Measurements from ENCODE around the gene RASGEF1C. TPM values are rescaled to one million over a fixed set of nuclear protein-coding genes. Genes with fewer than 3 reads are reported as not detected.
A peak's percentile ranks its signal among the peaks of the same experiment; 100 is the strongest.

RASGEF1C gene
- total and polyA plus RNA-seq, 10 of the 15 experiments (the other 5 are each of a cell fraction or from before 2014, with no cell fraction given) = not detected

DNA sequence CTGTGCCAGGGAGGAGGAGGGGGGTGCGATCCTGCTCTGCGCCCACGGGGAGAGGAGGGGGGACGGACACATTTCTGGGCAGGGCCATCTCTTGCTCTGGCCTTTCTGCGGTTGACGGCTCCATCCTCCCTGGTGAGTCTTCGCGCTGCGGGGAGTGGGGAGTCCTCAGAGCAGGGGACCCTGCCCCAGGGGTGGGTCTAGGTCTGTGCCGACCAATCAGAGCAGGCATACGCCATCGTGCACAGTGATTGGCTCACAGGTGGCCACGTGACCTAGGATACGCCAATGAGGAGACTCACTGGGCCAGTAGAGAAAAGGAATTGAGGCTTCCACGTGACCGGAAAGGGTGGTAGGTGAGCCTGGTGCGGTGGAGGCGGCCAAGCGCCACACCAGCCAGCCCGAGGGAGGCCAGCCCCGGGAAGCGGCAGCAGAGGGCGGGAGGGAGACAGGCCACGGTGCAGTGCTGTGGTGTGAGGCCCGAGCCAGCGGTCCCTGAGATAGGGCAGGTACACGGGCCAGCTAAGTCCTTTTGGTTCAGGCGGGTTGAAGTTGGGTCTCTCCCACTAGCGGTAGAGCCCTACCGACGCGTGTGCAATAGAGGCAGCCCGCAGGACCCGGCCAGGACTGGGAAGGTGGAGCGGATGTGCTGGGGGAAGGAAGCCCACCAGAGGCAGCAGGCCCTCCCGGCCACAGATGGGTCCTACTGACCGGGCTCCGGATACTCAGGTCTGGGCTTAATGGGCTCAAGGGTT, 72.2 kb downstream of the RASGEF1C start:
- CTCF ChIA-PET = no interaction called here

DNA sequence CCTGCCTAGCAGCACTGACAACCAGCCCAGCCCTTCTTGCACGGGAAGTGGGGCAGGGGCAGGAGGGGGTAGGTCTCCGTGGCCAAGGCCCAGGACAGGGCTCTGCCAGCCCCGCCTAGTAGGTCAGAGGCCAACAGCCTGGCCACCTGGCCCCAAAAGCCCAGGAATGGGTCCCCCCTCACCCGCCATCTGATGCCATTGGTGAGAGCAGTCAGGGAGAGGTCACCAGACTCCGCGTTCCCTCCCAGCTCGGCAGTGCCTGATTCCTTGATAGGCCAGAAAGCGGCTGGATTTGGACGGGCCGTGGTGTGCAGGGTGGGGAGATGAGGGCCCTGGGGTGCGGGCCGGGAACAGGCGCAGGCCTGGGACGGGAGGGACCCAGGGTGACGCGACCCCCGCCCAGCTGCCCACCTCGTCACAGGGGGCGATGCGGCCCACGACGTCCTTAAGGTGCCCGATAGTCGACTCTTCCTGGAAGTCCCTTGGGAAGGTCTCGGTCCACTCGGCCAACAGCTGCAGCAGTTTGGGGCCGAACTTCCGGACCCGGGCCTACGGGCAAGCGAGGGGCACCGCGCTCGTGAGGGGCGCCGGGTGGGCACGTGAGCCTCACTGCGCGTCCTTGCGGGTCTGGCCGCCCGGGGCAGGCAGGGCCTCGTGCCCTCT, 72.9 kb downstream of the RASGEF1C start:
- POLR2A ChIA-PET = no interaction called here
- no peak overlapping the region for H2AFZ ChIP-seq (ENCODE audit: control insufficient read depth, low read depth, low read length)
- SMC1A ChIA-PET (ENCODE audit: uncharacterized antibody, unreplicated experiment) = no interaction called here
- TF ChIP-seq SREBF2 (IDR thresholded peaks at IDR 0.05; ENCODE audit: low read length) (no peak), POLR2AphosphoS2 (IDR thresholded peaks at IDR 0.05; ENCODE audit: low read depth, low read length) (no peak), YY1 (IDR thresholded peaks at IDR 0.05; ENCODE audit: low read depth, low read length) (no peak), FOXK2 (IDR thresholded peaks at IDR 0.05) (no peak), MXI1 (IDR thresholded peaks at IDR 0.05; ENCODE audit: low read depth, low read length) (no peak)
- TF ChIP-seq, protein P1, sequence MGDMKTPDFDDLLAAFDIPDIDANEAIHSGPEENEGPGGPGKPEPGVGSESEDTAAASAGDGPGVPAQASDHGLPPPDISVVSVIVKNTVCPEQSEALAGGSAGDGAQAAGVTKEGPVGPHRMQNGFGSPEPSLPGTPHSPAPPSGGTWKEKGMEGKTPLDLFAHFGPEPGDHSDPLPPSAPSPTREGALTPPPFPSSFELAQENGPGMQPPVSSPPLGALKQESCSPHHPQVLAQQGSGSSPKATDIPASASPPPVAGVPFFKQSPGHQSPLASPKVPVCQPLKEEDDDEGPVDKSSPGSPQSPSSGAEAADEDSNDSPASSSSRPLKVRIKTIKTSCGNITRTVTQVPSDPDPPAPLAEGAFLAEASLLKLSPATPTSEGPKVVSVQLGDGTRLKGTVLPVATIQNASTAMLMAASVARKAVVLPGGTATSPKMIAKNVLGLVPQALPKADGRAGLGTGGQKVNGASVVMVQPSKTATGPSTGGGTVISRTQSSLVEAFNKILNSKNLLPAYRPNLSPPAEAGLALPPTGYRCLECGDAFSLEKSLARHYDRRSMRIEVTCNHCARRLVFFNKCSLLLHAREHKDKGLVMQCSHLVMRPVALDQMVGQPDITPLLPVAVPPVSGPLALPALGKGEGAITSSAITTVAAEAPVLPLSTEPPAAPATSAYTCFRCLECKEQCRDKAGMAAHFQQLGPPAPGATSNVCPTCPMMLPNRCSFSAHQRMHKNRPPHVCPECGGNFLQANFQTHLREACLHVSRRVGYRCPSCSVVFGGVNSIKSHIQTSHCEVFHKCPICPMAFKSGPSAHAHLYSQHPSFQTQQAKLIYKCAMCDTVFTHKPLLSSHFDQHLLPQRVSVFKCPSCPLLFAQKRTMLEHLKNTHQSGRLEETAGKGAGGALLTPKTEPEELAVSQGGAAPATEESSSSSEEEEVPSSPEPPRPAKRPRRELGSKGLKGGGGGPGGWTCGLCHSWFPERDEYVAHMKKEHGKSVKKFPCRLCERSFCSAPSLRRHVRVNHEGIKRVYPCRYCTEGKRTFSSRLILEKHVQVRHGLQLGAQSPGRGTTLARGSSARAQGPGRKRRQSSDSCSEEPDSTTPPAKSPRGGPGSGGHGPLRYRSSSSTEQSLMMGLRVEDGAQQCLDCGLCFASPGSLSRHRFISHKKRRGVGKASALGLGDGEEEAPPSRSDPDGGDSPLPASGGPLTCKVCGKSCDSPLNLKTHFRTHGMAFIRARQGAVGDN (IDR thresholded peaks at IDR 0.05) = no peak
- RAD21 ChIA-PET (ENCODE audit: unreplicated experiment) = no interaction called here
- intact Hi-C loops (cut with micrococcal nuclease; ENCODE audit: unreplicated experiment) (no loop called here), in situ Hi-C loops (cut with MboI) (no loop called here)
- H3K4me3 ChIP-seq = no peak overlapping the region
- H3K9me3 ChIP-seq (replicated peaks; ENCODE audit: control insufficient read depth, insufficient read depth, low read length) = no peaks in the 10 kb centered on the region; the same call in 2 of the 3 replicates
- DNase-seq (ENCODE audit: low read depth, low spot score) = no peak
- no peak overlapping the region for H3K9ac ChIP-seq (ENCODE audit: control insufficient read depth, insufficient read depth, low read length)
- ATAC-seq = no peak
- H3K27me3 ChIP-seq (replicated peaks in 1 of 2; ENCODE audit: control insufficient read depth in 2 of 2, insufficient read depth in 2 of 2, low read length in 1 of 2) = no peaks in the 10 kb centered on the region
- no peak overlapping the region for H3K27ac ChIP-seq (ENCODE audit: control insufficient read depth, insufficient read depth)
- BruUV-seq (replicated peaks) = no TSS peak
- H3K79me2 ChIP-seq (ENCODE audit: control insufficient read depth, insufficient read depth, low read length) = no peaks in the 10 kb centered on the region
- H3K4me1 ChIP-seq (ENCODE audit: control insufficient read depth, insufficient read depth, low read length) = no peaks in the 10 kb centered on the region
- CTCF ChIA-PET = no interaction called here
- no peak overlapping the region for H3K4me2 ChIP-seq (ENCODE audit: control insufficient read depth, insufficient read depth)
- no peaks in the 10 kb centered on the region for H3K36me3 ChIP-seq (ENCODE audit: control insufficient read depth in 2 of 2, insufficient read depth in 2 of 2, low read length in 1 of 2)
- FAIRE-seq = no peak
- no peaks in the 10 kb centered on the region for H4K20me1 ChIP-seq (ENCODE audit: control insufficient read depth, insufficient read depth)
- WGBS (ENCODE audit: insufficient coverage, insufficient replicate concordance, low lambda C conversion rate, missing lambda C conversion rate) = 69% methylated on average over 26 of the region's 43 CpGs

More for the DNA sequence above, 72.2 kb downstream of the RASGEF1C start:
- no TSS peak for BruUV-seq (replicated peaks)
- RAD21 ChIA-PET (ENCODE audit: unreplicated experiment) = no interaction called here
- Histone ChIP-seq H3K9me3 (replicated peaks; ENCODE audit: control insufficient read depth, insufficient read depth, low read length) (no peaks in the 10 kb centered on the region; the same call in 2 of the 3 replicates), H4K20me1 (ENCODE audit: control insufficient read depth, insufficient read depth) (no peaks in the 10 kb centered on the region), H3K27me3 (replicated peaks in 1 of 2; ENCODE audit: control insufficient read depth in 2 of 2, insufficient read depth in 2 of 2, low read length in 1 of 2) (no peaks in the 10 kb centered on the region), H3K36me3 (ENCODE audit: control insufficient read depth in 2 of 2, insufficient read depth in 2 of 2, low read length in 1 of 2) (no peaks in the 10 kb centered on the region), H3K4me1 (ENCODE audit: control insufficient read depth, insufficient read depth, low read length) (no peaks in the 10 kb centered on the region), H3K4me3 (no peak overlapping the region), H3K27ac (ENCODE audit: control insufficient read depth, insufficient read depth) (no peak overlapping the region), H2AFZ (ENCODE audit: control insufficient read depth, low read depth, low read length) (no peak overlapping the region), H3K79me2 (ENCODE audit: control insufficient read depth, insufficient read depth, low read length) (no peaks in the 10 kb centered on the region), H3K4me2 (ENCODE audit: control insufficient read depth, insufficient read depth) (no peak overlapping the region), H3K9ac (ENCODE audit: control insufficient read depth, insufficient read depth, low read length) (no peak overlapping the region)
- no peak for ATAC-seq
- WGBS (ENCODE audit: insufficient coverage, insufficient replicate concordance, low lambda C conversion rate, missing lambda C conversion rate) = 71% methylated on average over 33 of the region's 38 CpGs
- TF ChIP-seq ZNF274 (IDR thresholded peaks at IDR 0.05; ENCODE audit: insufficient read depth, insufficient read length) = no peak
- TF ChIP-seq ZNF24 (IDR thresholded peaks at IDR 0.05) = no peak
- TF ChIP-seq NRF1 (conservative IDR thresholded peaks at IDR 0.05; ENCODE audit: low read depth, low read length) = no peak
- TF ChIP-seq, protein P2, sequence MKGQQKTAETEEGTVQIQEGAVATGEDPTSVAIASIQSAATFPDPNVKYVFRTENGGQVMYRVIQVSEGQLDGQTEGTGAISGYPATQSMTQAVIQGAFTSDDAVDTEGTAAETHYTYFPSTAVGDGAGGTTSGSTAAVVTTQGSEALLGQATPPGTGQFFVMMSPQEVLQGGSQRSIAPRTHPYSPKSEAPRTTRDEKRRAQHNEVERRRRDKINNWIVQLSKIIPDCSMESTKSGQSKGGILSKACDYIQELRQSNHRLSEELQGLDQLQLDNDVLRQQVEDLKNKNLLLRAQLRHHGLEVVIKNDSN (IDR thresholded peaks at IDR 0.05; ENCODE audit: borderline replicate concordance, extremely low read length, insufficient read depth, low read depth, low read length) = peak; percentile 17
- SMC1A ChIA-PET (ENCODE audit: uncharacterized antibody, unreplicated experiment) = no interaction called here
- no peak for FAIRE-seq
- no peak for DNase-seq (ENCODE audit: low read depth, low spot score)
- POLR2A ChIA-PET = no interaction called here
- in situ Hi-C loops (cut with MboI) (no loop called here), intact Hi-C loops (cut with micrococcal nuclease; ENCODE audit: unreplicated experiment) (no loop called here)

Measured in GM12878 (cell line).